ENCODE data around the gene TAS2R20.

TAS2R20 gene

DNA sequence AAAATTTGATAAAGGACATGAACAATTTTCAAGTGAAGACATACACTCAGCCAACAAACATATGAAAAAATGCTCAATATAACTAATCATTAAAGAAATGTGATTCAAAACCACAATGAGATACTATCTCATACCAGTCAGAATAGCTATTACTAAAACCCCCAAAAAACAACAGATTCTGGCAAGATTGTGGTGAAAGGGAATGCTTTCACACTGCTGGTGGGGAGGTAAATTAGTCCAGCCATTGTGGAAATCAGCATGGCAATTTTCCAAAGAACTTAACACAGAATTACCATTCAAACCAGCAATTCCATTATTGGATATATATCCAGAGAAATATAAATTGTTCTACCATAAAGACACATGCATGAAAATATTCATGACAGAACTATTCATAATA is 40.4 kb downstream of the TAS2R20 start:
- H3K4me3 ChIP-seq (ENCODE audit: low read depth, low read length), result no peak overlapping the region
- H3K27ac ChIP-seq, result no peak overlapping the region
- DNase-seq, result peak; percentile 20
- H3K27me3 ChIP-seq (replicated peaks), result no peaks in the 10 kb centered on the region
- TF ChIP-seq, protein P1, sequence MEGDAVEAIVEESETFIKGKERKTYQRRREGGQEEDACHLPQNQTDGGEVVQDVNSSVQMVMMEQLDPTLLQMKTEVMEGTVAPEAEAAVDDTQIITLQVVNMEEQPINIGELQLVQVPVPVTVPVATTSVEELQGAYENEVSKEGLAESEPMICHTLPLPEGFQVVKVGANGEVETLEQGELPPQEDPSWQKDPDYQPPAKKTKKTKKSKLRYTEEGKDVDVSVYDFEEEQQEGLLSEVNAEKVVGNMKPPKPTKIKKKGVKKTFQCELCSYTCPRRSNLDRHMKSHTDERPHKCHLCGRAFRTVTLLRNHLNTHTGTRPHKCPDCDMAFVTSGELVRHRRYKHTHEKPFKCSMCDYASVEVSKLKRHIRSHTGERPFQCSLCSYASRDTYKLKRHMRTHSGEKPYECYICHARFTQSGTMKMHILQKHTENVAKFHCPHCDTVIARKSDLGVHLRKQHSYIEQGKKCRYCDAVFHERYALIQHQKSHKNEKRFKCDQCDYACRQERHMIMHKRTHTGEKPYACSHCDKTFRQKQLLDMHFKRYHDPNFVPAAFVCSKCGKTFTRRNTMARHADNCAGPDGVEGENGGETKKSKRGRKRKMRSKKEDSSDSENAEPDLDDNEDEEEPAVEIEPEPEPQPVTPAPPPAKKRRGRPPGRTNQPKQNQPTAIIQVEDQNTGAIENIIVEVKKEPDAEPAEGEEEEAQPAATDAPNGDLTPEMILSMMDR (IDR thresholded peaks at IDR 0.05; ENCODE audit: low read depth, low read length, missing control alignments), result no peak
- in situ Hi-C loops (cut with HindIII; ENCODE audit: low pct_ligation_motif_present, low sequenced_read_pairs), result no loop called here
- no peaks in the 10 kb centered on the region for H3K36me3 ChIP-seq (replicated peaks)

DNA sequence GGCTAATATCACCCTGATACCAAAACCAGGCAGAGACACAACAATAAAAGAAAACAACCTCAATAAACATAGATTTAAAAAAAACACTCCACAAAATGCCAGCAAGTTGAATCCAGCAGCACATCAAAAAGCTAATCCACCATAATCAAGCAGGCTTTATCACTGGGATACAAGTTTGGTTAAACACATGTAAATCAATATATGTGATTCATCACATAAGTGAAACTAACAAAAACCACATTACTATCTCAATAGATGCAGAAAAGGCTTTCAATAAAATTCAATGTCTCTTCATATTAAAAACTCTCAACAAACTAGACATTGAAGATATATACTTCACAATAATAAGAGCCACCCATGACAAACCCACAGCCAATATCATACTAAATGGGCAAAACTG is 42.0 kb downstream of the TAS2R20 start:
- Histone ChIP-seq H3K27me3 (replicated peaks) (no peaks in the 10 kb centered on the region), H3K27ac (no peak overlapping the region), H3K36me3 (replicated peaks) (no peaks in the 10 kb centered on the region), H3K4me3 (ENCODE audit: low read depth, low read length) (no peak overlapping the region)
- in situ Hi-C loops (cut with HindIII; ENCODE audit: low pct_ligation_motif_present, low sequenced_read_pairs), result no loop called here
- DNase-seq, result no peak
- TF ChIP-seq, protein P1 (IDR thresholded peaks at IDR 0.05; ENCODE audit: low read depth, low read length, missing control alignments), result no peak

DNA sequence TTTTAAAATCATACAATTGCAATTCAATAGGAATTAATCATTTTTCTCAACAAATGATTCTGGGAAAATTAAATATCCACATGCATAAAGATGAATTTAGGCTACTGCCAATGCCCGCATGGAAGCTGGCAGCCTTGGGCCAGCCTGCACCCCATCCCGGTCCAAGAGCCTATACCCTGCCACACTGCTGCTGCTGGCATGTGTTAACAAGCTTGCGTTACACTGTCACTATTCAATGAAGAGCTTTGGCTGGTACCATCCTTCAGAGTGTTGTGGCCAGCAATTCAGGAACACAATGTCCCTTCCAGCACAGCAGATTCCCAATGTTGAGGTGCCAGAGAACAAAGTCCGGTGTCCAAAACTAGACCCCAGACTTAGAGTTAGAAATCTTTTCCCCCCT is 45.5 kb downstream of the TAS2R20 start:
- Histone ChIP-seq H3K36me3 (replicated peaks) (no peaks in the 10 kb centered on the region), H3K27ac (no peak overlapping the region), H3K27me3 (replicated peaks) (no peaks in the 10 kb centered on the region), H3K4me3 (ENCODE audit: low read depth, low read length) (no peak overlapping the region)
- DNase-seq, result no peak
- in situ Hi-C loops (cut with HindIII; ENCODE audit: low pct_ligation_motif_present, low sequenced_read_pairs), result no loop called here
- TF ChIP-seq, protein P1 (IDR thresholded peaks at IDR 0.05; ENCODE audit: low read depth, low read length, missing control alignments), result no peak

Measured in brain microvascular endothelial cell (primary cell).